ENCODE measurements around the gene PAFAH1B2.

The PAFAH1B2 gene

GRCh38 chr11:117191680-117192400, 47.8 kb downstream of the PAFAH1B2 start:
- no peak for DNase-seq

GRCh38 chr11:117192401-117192875, 48.4 kb downstream of the PAFAH1B2 start:
- DNase-seq: no peak

GRCh38 chr11:117193130-117194020, 49.3 kb downstream of the PAFAH1B2 start:
- DNase-seq: no peak

- DNase-seq: no peak
Measured at GRCh38 chr11:117194267-117194666, 50.2 kb downstream of the PAFAH1B2 start.

- no peak for DNase-seq
Measured at GRCh38 chr11:117195258-117195657, 51.2 kb downstream of the PAFAH1B2 start.

- no peak for DNase-seq
Measured at GRCh38 chr11:117195761-117196160, 51.7 kb downstream of the PAFAH1B2 start.

- no peak for DNase-seq
Measured at GRCh38 chr11:117197006-117197405, 52.9 kb downstream of the PAFAH1B2 start.

GRCh38 chr11:117197516-117198456, 53.7 kb downstream of the PAFAH1B2 start:
- no peak for DNase-seq

- DNase-seq: no peak
Measured at GRCh38 chr11:117198613-117199012, 54.5 kb downstream of the PAFAH1B2 start.

GRCh38 chr11:117199053-117199915, 55.2 kb downstream of the PAFAH1B2 start, which contains the start of gene TAGLN:
TSS of gene TAGLN (plus strand) at chr11:117199370. CDS start at chr11:117203014, 3,644 bp downstream.
- no peak for DNase-seq

- no peak for DNase-seq
Measured at GRCh38 chr11:117199916-117200812, 56.1 kb downstream of the PAFAH1B2 start.

GRCh38 chr11:117200813-117201657, 56.9 kb downstream of the PAFAH1B2 start:
- no peak for DNase-seq

- no peak for DNase-seq
Measured at GRCh38 chr11:117201658-117202305, 57.7 kb downstream of the PAFAH1B2 start.

GRCh38 chr11:117202386-117203068, 58.4 kb downstream of the PAFAH1B2 start:
- no peak for DNase-seq

- DNase-seq: no peak
Measured at GRCh38 chr11:117203069-117203407, 59.0 kb downstream of the PAFAH1B2 start.

- DNase-seq: no peak
Measured at GRCh38 chr11:117204283-117205080, 60.4 kb downstream of the PAFAH1B2 start.

- DNase-seq: no peak
Measured at GRCh38 chr11:117205211-117205818, 61.2 kb downstream of the PAFAH1B2 start.
